Mucosa of rectum (tissue), 2 donors: ENCODE results near the gene JADE1.
A peak's percentile ranks its signal among the peaks of the same experiment; 100 is the strongest.

Source experiments
- H3K27ac ChIP-seq, 2 donors: one replicate each; pipeline ENCODE4 v1.7.0; 2013; ENCODE audit warnings: inconsistent platforms in 2 of 2, low read depth in 2 of 2, low read length in 2 of 2
- H3K27me3 ChIP-seq, 2 donors: one replicate each; pipeline ENCODE4 v1.7.0; 2013; ENCODE audit warnings: low read length in 2 of 2; ENCODE audit not compliant: control insufficient read depth in 2 of 2, insufficient read depth in 2 of 2
- H3K36me3 ChIP-seq, 2 donors: one replicate each; pipeline ENCODE4 v1.7.0; 2013; ENCODE audit warnings: low read length in 2 of 2; ENCODE audit not compliant: control insufficient read depth in 2 of 2, insufficient read depth in 2 of 2
- H3K4me1 ChIP-seq, 2 donors: one replicate each; pipeline ENCODE4 v1.7.0; 2013; ENCODE audit warnings: low read length in 2 of 2, mild to moderate bottlenecking in 1 of 2; ENCODE audit not compliant: control insufficient read depth in 2 of 2, insufficient read depth in 2 of 2
- H3K4me3 ChIP-seq, 2 donors: one replicate each; pipeline ENCODE4 v1.7.0; 2013; ENCODE audit warnings: low read length in 2 of 2
- H3K9ac ChIP-seq, 2 donors: one replicate each; pipeline ENCODE4 v1.7.0; 2013; ENCODE audit warnings: low read length in 2 of 2, low read depth in 1 of 2, mild to moderate bottlenecking in 1 of 2
- H3K9me3 ChIP-seq, 2 donors: one replicate each; pipeline ENCODE4 v1.7.0; 2013; ENCODE audit warnings: low read length in 2 of 2; ENCODE audit not compliant: control insufficient read depth in 2 of 2
- donor health status: healthy.
- donor health status: Normal muscosa, but diverticular disease.

Gene JADE1

GRCh38 chr4:128915544-128915943 is 106.0 kb downstream of the JADE1 start:
- no peak overlapping the region for H3K4me3 ChIP-seq
- H3K27me3 ChIP-seq, result no peaks in the 10 kb centered on the region
- H3K9ac ChIP-seq, result no peak overlapping the region
- H3K4me1 ChIP-seq, result no peaks in the 10 kb centered on the region
- no peak overlapping the region for H3K27ac ChIP-seq
- no peaks in the 10 kb centered on the region for H3K36me3 ChIP-seq
- H3K9me3 ChIP-seq, result no peaks in the 10 kb centered on the region

- H3K27ac ChIP-seq, result peak overlapping the region in 1 of 2 donors; percentile 53
- no peaks in the 10 kb centered on the region for H3K9me3 ChIP-seq
- H3K36me3 ChIP-seq, result no peaks in the 10 kb centered on the region
Observed at GRCh38 chr4:128916832-128917231, 107.3 kb downstream of the JADE1 start.

GRCh38 chr4:128917781-128918180 is 108.3 kb downstream of the JADE1 start:
- no peaks in the 10 kb centered on the region for H3K36me3 ChIP-seq
- H3K4me3 ChIP-seq, result no peak overlapping the region
- no peaks in the 10 kb centered on the region for H3K27me3 ChIP-seq
- H3K27ac ChIP-seq, result no peak overlapping the region
- no peak overlapping the region for H3K9ac ChIP-seq
- no peaks in the 10 kb centered on the region for H3K9me3 ChIP-seq
- no peaks in the 10 kb centered on the region for H3K4me1 ChIP-seq

More at GRCh38 chr4:128916832-128917231, 107.3 kb downstream of the JADE1 start:
- H3K9ac ChIP-seq, result no peak overlapping the region
- H3K4me1 ChIP-seq, result no peaks in the 10 kb centered on the region
- H3K27me3 ChIP-seq, result no peaks in the 10 kb centered on the region
- H3K4me3 ChIP-seq, result no peak overlapping the region

GRCh38 chr4:128921954-128922353 is 112.5 kb downstream of the JADE1 start:
- H3K27ac ChIP-seq, result no peak overlapping the region
- no peaks in the 10 kb centered on the region for H3K4me1 ChIP-seq
- H3K9ac ChIP-seq, result no peak overlapping the region
- no peaks in the 10 kb centered on the region for H3K27me3 ChIP-seq
- no peaks in the 10 kb centered on the region for H3K9me3 ChIP-seq
- H3K36me3 ChIP-seq, result no peaks in the 10 kb centered on the region
- no peak overlapping the region for H3K4me3 ChIP-seq
